PC-9 (cell line): Measurements from ENCODE around the gene ALX4. TPM values are rescaled to one million over a fixed set of nuclear protein-coding genes. Genes with fewer than 3 reads are reported as not detected.

Experiments used
- BruUV-seq: library from RNA; stranded (reverse); fragments of 400-500 nt; replicated peaks from 2 replicates; lab custom pipeline; 2021; lab: Mats Ljungman, UMichigan
- CTCF ChIA-PET: fragments of 300-600 bp; sonication (Branson Sonifier 250); formaldehyde crosslinking; loops from one replicate; lab custom pipeline; 2022; ENCODE audit warnings: antibody characterized with exemption; lab: Charles Lee
- POLR2A ChIA-PET: fragments of 300-600 bp; sonication (Branson Sonifier 250); formaldehyde crosslinking; loops from one replicate; lab custom pipeline; 2022; ENCODE audit warnings: antibody characterized with exemption; ENCODE audit not compliant: unreplicated experiment; lab: Charles Lee
- DNase-seq, 2 experiments: peaks; one replicate each; pipeline versions ENCODE4 v3.0.0 to v3.0.0-alpha.2; 2015 to 2022; ENCODE audit warnings: mixed read lengths in 1 of 2
- H2AFZ ChIP-seq: fragments of 200-600 bp; sonication (generic); 2 replicates; pipeline ENCODE4 v1.8.1; 2017; ENCODE audit warnings: antibody characterized with exemption
- H3F3A ChIP-seq: fragments of 200-600 bp; sonication (generic); 2 replicates; pipeline ENCODE4 v1.8.1; 2017; ENCODE audit warnings: antibody characterized with exemption, mild to moderate bottlenecking, low read depth; ENCODE audit not compliant: insufficient read depth
- H3K27ac ChIP-seq: fragments of 200-600 bp; sonication (generic); 2 replicates; pipeline ENCODE4 v1.6.1; 2016; ENCODE audit warnings: mixed run types
- H3K27me3 ChIP-seq: fragments of 200-600 bp; sonication (generic); 2 replicates; pipeline ENCODE4 v1.6.1; 2016; ENCODE audit warnings: low read depth, mixed run types; ENCODE audit not compliant: insufficient read depth
- H3K36me3 ChIP-seq: fragments of 200-600 bp; sonication (generic); 2 replicates; pipeline ENCODE4 v1.6.1; 2016; ENCODE audit warnings: low read depth, mixed run types
- H3K4me1 ChIP-seq: fragments of 200-600 bp; sonication (generic); replicated peaks from 2 replicates; pipeline ENCODE4 v1.6.1; 2016; ENCODE audit warnings: mixed run types; ENCODE audit not compliant: insufficient read depth
- H3K4me2 ChIP-seq: fragments of 200-600 bp; sonication (generic); 2 replicates; pipeline ENCODE4 v1.6.1; 2017; ENCODE audit warnings: mixed run types
- H3K4me3 ChIP-seq: fragments of 200-600 bp; sonication (generic); 2 replicates; pipeline ENCODE4 v1.6.1; 2016; ENCODE audit warnings: mixed run types
- H3K79me2 ChIP-seq: fragments of 200-600 bp; sonication (generic); 2 replicates; pipeline ENCODE4 v1.6.1; 2017; ENCODE audit warnings: low read depth, mixed run types
- H3K9me2 ChIP-seq: fragments of 200-600 bp; sonication (generic); 2 replicates; pipeline ENCODE4 v1.8.1; 2017; ENCODE audit warnings: mild to moderate bottlenecking; ENCODE audit not compliant: insufficient read depth
- H3K9me3 ChIP-seq: fragments of 200-600 bp; sonication (generic); 2 replicates; pipeline ENCODE4 v1.8.1; 2016; ENCODE audit warnings: low read depth; ENCODE audit not compliant: insufficient read depth
- H4K20me1 ChIP-seq: fragments of 200-600 bp; sonication (generic); 2 replicates; pipeline ENCODE4 v1.8.1; 2017; ENCODE audit not compliant: insufficient read depth
- CTCF ChIP-seq: fragments of 200-600 bp; sonication (generic); conservative IDR thresholded peaks from 2 replicates; pipeline ENCODE4 v1.6.1; 2017; ENCODE audit warnings: mixed run types, antibody characterized with exemption, mild to moderate bottlenecking, moderate library complexity
- EZH2 ChIP-seq: fragments of 200-600 bp; sonication (generic); IDR thresholded peaks from 2 replicates; pipeline ENCODE4 v1.8.0; 2017; ENCODE audit warnings: antibody characterized with exemption, low read depth
- intact Hi-C: fragments of 100-400 bp; cut with micrococcal nuclease; formaldehyde crosslinking; loops from one replicate; pipeline ENCODE4 v1.10.0; 2022; ENCODE audit not compliant: unreplicated experiment
- total RNA-seq: library from RNA; stranded (reverse); gene quantifications from 2 replicates; pipeline ENCODE4 v1.2.3, GENCODE V29; 2021

Gene ALX4
- total RNA-seq, 1 experiment from 2014 or later: not detected

GRCh38 chr11:44305026-44305469 is 4.9 kb downstream of the ALX4 start:
- no peak overlapping the region for H3K27ac ChIP-seq
- no peaks in the 10 kb centered on the region for H3K9me3 ChIP-seq
- H2AFZ ChIP-seq: no peak overlapping the region
- H3K79me2 ChIP-seq: no peaks in the 10 kb centered on the region
- peaks cover 12% of the 10 kb centered on the region; the same call in 1 of the 2 replicates for H3F3A ChIP-seq
- BruUV-seq: no TSS peak
- no peaks in the 10 kb centered on the region for H4K20me1 ChIP-seq
- no peaks in the 10 kb centered on the region for H3K36me3 ChIP-seq
- no peaks in the 10 kb centered on the region for H3K9me2 ChIP-seq
- CTCF ChIA-PET: no interaction called here
- no peak overlapping the region for H3K4me3 ChIP-seq
- POLR2A ChIA-PET: no interaction called here
- H3K4me2 ChIP-seq: no peak overlapping the region
- no peak for TF ChIP-seq CTCF
- TF ChIP-seq EZH2: no peak
- intact Hi-C loops: no loop called here
- DNase-seq: no peak
- peaks cover 26% of the 10 kb centered on the region for H3K4me1 ChIP-seq
- H3K27me3 ChIP-seq: peaks cover 10% of the 10 kb centered on the region; the same call in 1 of the 2 replicates

- no peak for DNase-seq
- Histone ChIP-seq H3K27me3 (peaks cover 10% of the 10 kb centered on the region; the same call in 1 of the 2 replicates), H2AFZ (no peak overlapping the region), H3K79me2 (no peaks in the 10 kb centered on the region), H3F3A (peaks cover 12% of the 10 kb centered on the region; the same call in 1 of the 2 replicates), H3K4me2 (no peak overlapping the region), H3K4me3 (no peak overlapping the region), H4K20me1 (no peaks in the 10 kb centered on the region), H3K36me3 (no peaks in the 10 kb centered on the region), H3K9me3 (no peaks in the 10 kb centered on the region), H3K27ac (no peak overlapping the region), H3K4me1 (peaks cover 32% of the 10 kb centered on the region), H3K9me2 (no peaks in the 10 kb centered on the region)
- POLR2A ChIA-PET: no interaction called here
- no TSS peak for BruUV-seq
- CTCF ChIA-PET: no interaction called here
- intact Hi-C loops: no loop called here
- TF ChIP-seq EZH2: no peak
- TF ChIP-seq CTCF: no peak
These were observed 5.6 kb downstream of the ALX4 start for GRCh38 chr11:44304091-44305025.

GRCh38 chr11:44303401-44303938 is 6.5 kb downstream of the ALX4 start:
- POLR2A ChIA-PET: no interaction called here
- peaks cover 10% of the 10 kb centered on the region; the same call in 1 of the 2 replicates for H3K27me3 ChIP-seq
- CTCF ChIA-PET: no interaction called here
- H2AFZ ChIP-seq: no peak overlapping the region
- H3K79me2 ChIP-seq: no peaks in the 10 kb centered on the region
- no peak overlapping the region for H3K4me2 ChIP-seq
- TF ChIP-seq EZH2: no peak
- no peaks in the 10 kb centered on the region for H3K9me2 ChIP-seq
- no peaks in the 10 kb centered on the region for H4K20me1 ChIP-seq
- H3K4me3 ChIP-seq: no peak overlapping the region
- no peak overlapping the region for H3K27ac ChIP-seq
- no peak for DNase-seq
- no peaks in the 10 kb centered on the region for H3K9me3 ChIP-seq
- BruUV-seq: no TSS peak
- intact Hi-C loops: no loop called here
- H3K4me1 ChIP-seq: peaks cover 32% of the 10 kb centered on the region
- H3F3A ChIP-seq: peaks cover 12% of the 10 kb centered on the region; the same call in 1 of the 2 replicates
- H3K36me3 ChIP-seq: no peaks in the 10 kb centered on the region
